Measurements from ENCODE around the gene USO1. TPM values are rescaled to one million over a fixed set of nuclear protein-coding genes. Genes with fewer than 3 reads are reported as not detected.

The USO1 gene
- total and polyA plus RNA-seq, 2 experiments from 2014 or later: 113 to 277 TPM

DNA sequence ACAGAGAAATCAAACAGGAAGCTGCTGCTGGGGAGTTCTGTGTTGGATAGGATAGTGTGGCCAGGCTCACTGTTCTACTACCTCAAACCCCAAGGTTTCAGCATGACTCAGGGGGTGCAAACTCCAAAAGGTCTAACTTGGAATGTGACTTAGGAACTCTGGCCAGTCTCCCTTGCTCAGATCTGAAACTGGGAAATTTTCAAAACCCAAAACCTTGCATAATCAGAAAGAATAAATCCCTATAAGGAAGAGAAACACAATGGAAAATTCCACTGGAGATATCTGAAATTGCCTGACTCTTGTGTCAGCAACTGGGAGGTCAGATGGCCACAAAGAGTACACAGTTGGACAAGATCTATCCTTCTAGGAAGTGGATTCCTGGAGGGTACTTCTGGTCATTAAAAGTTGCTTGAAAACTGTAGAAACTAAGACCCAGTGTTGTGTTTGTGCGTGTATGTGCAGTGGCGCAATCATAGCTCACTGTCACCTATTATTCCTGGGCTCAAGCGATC, 119.8 kb downstream of the USO1 start:
- H3K4me2 ChIP-seq: no peak overlapping the region
- H3K4me3 Mint-ChIP-seq: no peak overlapping the region
- no peaks in the 10 kb centered on the region for H3K27me3 ChIP-seq (ENCODE audit: insufficient read depth)
- H3K27ac Mint-ChIP-seq: 0 out of 2 replicates have a peak overlapping the region, but pooled peaks have one; percentile 9
- H3K9me2 ChIP-seq (ENCODE audit: insufficient read depth): no peaks in the 10 kb centered on the region
- H3K4me3 ChIP-seq: no peak overlapping the region
- H3K27ac ChIP-seq (ENCODE audit: low read depth): no peak overlapping the region
- ATAC-seq (no peak), DNase-seq (ENCODE audit: low spot score) (no peak)
- H3K9me3 Mint-ChIP-seq: peaks cover 2% of the 10 kb centered on the region; the same call in 1 of the 3 replicates
- no peaks in the 10 kb centered on the region for H3K36me3 ChIP-seq (ENCODE audit: insufficient read depth)
- H3K27me3 Mint-ChIP-seq (ENCODE audit: insufficient read depth, low read depth, poor library complexity): no peaks in the 10 kb centered on the region
- TF ChIP-seq ZNF114 (CRISPR knock-in tag; IDR thresholded peaks at IDR 0.05): no peak
- TF ChIP-seq, protein P1, sequence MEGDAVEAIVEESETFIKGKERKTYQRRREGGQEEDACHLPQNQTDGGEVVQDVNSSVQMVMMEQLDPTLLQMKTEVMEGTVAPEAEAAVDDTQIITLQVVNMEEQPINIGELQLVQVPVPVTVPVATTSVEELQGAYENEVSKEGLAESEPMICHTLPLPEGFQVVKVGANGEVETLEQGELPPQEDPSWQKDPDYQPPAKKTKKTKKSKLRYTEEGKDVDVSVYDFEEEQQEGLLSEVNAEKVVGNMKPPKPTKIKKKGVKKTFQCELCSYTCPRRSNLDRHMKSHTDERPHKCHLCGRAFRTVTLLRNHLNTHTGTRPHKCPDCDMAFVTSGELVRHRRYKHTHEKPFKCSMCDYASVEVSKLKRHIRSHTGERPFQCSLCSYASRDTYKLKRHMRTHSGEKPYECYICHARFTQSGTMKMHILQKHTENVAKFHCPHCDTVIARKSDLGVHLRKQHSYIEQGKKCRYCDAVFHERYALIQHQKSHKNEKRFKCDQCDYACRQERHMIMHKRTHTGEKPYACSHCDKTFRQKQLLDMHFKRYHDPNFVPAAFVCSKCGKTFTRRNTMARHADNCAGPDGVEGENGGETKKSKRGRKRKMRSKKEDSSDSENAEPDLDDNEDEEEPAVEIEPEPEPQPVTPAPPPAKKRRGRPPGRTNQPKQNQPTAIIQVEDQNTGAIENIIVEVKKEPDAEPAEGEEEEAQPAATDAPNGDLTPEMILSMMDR (conservative IDR thresholded peaks at IDR 0.05; ENCODE audit: low read depth in 2 of 2): no peak
- no peak for TF ChIP-seq POLR2AphosphoS5 (IDR thresholded peaks at IDR 0.05; ENCODE audit: low read depth)
- TF ChIP-seq, protein P2, sequence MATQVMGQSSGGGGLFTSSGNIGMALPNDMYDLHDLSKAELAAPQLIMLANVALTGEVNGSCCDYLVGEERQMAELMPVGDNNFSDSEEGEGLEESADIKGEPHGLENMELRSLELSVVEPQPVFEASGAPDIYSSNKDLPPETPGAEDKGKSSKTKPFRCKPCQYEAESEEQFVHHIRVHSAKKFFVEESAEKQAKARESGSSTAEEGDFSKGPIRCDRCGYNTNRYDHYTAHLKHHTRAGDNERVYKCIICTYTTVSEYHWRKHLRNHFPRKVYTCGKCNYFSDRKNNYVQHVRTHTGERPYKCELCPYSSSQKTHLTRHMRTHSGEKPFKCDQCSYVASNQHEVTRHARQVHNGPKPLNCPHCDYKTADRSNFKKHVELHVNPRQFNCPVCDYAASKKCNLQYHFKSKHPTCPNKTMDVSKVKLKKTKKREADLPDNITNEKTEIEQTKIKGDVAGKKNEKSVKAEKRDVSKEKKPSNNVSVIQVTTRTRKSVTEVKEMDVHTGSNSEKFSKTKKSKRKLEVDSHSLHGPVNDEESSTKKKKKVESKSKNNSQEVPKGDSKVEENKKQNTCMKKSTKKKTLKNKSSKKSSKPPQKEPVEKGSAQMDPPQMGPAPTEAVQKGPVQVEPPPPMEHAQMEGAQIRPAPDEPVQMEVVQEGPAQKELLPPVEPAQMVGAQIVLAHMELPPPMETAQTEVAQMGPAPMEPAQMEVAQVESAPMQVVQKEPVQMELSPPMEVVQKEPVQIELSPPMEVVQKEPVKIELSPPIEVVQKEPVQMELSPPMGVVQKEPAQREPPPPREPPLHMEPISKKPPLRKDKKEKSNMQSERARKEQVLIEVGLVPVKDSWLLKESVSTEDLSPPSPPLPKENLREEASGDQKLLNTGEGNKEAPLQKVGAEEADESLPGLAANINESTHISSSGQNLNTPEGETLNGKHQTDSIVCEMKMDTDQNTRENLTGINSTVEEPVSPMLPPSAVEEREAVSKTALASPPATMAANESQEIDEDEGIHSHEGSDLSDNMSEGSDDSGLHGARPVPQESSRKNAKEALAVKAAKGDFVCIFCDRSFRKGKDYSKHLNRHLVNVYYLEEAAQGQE (IDR thresholded peaks at IDR 0.05; ENCODE audit: unreplicated experiment): no peak
- TF ChIP-seq EZH2phosphoT487 (IDR thresholded peaks at IDR 0.05; ENCODE audit: unreplicated experiment): no peak
- no peak for TF ChIP-seq CREB1 (CRISPR knock-in tag; IDR thresholded peaks at IDR 0.05; ENCODE audit: low read depth)
- TF ChIP-seq, protein P3, sequence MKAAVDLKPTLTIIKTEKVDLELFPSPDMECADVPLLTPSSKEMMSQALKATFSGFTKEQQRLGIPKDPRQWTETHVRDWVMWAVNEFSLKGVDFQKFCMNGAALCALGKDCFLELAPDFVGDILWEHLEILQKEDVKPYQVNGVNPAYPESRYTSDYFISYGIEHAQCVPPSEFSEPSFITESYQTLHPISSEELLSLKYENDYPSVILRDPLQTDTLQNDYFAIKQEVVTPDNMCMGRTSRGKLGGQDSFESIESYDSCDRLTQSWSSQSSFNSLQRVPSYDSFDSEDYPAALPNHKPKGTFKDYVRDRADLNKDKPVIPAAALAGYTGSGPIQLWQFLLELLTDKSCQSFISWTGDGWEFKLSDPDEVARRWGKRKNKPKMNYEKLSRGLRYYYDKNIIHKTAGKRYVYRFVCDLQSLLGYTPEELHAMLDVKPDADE (IDR thresholded peaks at IDR 0.05): no peak
- TF ChIP-seq, protein P4, sequence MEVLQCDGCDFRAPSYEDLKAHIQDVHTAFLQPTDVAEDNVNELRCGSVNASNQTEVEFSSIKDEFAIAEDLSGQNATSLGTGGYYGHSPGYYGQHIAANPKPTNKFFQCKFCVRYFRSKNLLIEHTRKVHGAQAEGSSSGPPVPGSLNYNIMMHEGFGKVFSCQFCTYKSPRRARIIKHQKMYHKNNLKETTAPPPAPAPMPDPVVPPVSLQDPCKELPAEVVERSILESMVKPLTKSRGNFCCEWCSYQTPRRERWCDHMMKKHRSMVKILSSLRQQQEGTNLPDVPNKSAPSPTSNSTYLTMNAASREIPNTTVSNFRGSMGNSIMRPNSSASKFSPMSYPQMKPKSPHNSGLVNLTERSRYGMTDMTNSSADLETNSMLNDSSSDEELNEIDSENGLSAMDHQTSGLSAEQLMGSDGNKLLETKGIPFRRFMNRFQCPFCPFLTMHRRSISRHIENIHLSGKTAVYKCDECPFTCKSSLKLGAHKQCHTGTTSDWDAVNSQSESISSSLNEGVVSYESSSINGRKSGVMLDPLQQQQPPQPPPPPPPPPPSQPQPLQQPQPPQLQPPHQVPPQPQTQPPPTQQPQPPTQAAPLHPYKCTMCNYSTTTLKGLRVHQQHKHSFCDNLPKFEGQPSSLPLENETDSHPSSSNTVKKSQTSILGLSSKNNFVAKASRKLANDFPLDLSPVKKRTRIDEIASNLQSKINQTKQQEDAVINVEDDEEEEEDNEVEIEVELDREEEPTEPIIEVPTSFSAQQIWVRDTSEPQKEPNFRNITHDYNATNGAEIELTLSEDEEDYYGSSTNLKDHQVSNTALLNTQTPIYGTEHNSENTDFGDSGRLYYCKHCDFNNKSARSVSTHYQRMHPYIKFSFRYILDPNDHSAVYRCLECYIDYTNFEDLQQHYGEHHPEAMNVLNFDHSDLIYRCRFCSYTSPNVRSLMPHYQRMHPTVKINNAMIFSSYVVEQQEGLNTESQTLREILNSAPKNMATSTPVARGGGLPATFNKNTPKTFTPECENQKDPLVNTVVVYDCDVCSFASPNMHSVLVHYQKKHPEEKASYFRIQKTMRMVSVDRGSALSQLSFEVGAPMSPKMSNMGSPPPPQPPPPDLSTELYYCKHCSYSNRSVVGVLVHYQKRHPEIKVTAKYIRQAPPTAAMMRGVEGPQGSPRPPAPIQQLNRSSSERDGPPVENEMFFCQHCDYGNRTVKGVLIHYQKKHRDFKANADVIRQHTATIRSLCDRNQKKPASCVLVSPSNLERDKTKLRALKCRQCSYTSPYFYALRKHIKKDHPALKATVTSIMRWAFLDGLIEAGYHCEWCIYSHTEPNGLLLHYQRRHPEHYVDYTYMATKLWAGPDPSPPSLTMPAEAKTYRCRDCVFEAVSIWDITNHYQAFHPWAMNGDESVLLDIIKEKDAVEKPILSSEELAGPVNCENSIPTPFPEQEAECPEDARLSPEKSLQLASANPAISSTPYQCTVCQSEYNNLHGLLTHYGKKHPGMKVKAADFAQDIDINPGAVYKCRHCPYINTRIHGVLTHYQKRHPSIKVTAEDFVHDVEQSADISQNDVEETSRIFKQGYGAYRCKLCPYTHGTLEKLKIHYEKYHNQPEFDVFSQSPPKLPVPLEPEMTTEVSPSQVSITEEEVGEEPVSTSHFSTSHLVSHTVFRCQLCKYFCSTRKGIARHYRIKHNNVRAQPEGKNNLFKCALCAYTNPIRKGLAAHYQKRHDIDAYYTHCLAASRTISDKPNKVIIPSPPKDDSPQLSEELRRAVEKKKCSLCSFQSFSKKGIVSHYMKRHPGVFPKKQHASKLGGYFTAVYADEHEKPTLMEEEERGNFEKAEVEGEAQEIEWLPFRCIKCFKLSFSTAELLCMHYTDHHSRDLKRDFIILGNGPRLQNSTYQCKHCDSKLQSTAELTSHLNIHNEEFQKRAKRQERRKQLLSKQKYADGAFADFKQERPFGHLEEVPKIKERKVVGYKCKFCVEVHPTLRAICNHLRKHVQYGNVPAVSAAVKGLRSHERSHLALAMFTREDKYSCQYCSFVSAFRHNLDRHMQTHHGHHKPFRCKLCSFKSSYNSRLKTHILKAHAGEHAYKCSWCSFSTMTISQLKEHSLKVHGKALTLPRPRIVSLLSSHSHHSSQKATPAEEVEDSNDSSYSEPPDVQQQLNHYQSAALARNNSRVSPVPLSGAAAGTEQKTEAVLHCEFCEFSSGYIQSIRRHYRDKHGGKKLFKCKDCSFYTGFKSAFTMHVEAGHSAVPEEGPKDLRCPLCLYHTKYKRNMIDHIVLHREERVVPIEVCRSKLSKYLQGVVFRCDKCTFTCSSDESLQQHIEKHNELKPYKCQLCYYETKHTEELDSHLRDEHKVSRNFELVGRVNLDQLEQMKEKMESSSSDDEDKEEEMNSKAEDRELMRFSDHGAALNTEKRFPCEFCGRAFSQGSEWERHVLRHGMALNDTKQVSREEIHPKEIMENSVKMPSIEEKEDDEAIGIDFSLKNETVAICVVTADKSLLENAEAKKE (CRISPR knock-in tag; IDR thresholded peaks at IDR 0.05): no peak
- no peak for TF ChIP-seq NANOG (IDR thresholded peaks at IDR 0.05; ENCODE audit: borderline replicate concordance)
- TF ChIP-seq EZH2 (IDR thresholded peaks at IDR 0.05; ENCODE audit: low read depth, unreplicated experiment): no peak
- no peak for TF ChIP-seq STAT1 (IDR thresholded peaks at IDR 0.05; ENCODE audit: unreplicated experiment)
- no peak for TF ChIP-seq JUNB (IDR thresholded peaks at IDR 0.05; ENCODE audit: unreplicated experiment)
- no peak for TF ChIP-seq ZNF331 (CRISPR knock-in tag; IDR thresholded peaks at IDR 0.05; ENCODE audit: low read depth)
- H4K20me1 ChIP-seq (replicated peaks; ENCODE audit: insufficient read depth): no peaks in the 10 kb centered on the region
- peak overlapping the region; percentile 67 for H2AFZ ChIP-seq
- H3K79me2 ChIP-seq (replicated peaks; ENCODE audit: insufficient read depth): no peaks in the 10 kb centered on the region
- H3K4me1 ChIP-seq (ENCODE audit: insufficient read depth): peaks cover 4% of the 10 kb centered on the region; the same call in 1 of the 2 replicates
- no peaks in the 10 kb centered on the region; the same call in 1 of the 2 replicates for H3F3A ChIP-seq (replicated peaks; ENCODE audit: low read depth)
- H3K36me3 Mint-ChIP-seq (ENCODE audit: low read depth): no peaks in the 10 kb centered on the region
- H3K4me1 Mint-ChIP-seq: peaks cover 22% of the 10 kb centered on the region

All from GM23338 (cell line).